Nephron progenitor cell (in vitro differentiated cells): ENCODE measurements around the gene SP110.

ENCODE experiments used
- DNase-seq: peaks from one replicate; pipeline ENCODE4 v3.0.0; 2021
- H3K27ac Mint-ChIP-seq: 2 replicates; pipeline ENCODE4 v1.8.0; 2021; ENCODE audit warnings: mild to moderate bottlenecking, moderate library complexity, mixed read lengths
- H3K27me3 Mint-ChIP-seq: 2 replicates; pipeline ENCODE4 v1.8.0; 2021; ENCODE audit warnings: mild to moderate bottlenecking, low read depth, mixed read lengths; ENCODE audit not compliant: poor library complexity
- H3K36me3 Mint-ChIP-seq: 2 replicates; pipeline ENCODE4 v1.8.0; 2021; ENCODE audit warnings: low read depth, mixed read lengths
- H3K4me1 Mint-ChIP-seq: 2 replicates; pipeline ENCODE4 v1.8.0; 2021; ENCODE audit warnings: mixed read lengths
- H3K4me3 Mint-ChIP-seq: 2 replicates; pipeline ENCODE4 v1.8.0; 2021; ENCODE audit warnings: mild to moderate bottlenecking, moderate library complexity, mixed read lengths
- H3K9me3 Mint-ChIP-seq: 2 replicates; pipeline ENCODE4 v1.8.0; 2021; ENCODE audit warnings: mild to moderate bottlenecking, moderate library complexity, mixed read lengths
- TF ChIP-seq, protein P1 (sequence below): fragments of 200-600 bp; sonication (generic); IDR thresholded peaks from 2 replicates; pipeline ENCODE4 v1.5.0; 2021; ENCODE audit warnings: antibody characterized with exemption

SP110 gene

DNA sequence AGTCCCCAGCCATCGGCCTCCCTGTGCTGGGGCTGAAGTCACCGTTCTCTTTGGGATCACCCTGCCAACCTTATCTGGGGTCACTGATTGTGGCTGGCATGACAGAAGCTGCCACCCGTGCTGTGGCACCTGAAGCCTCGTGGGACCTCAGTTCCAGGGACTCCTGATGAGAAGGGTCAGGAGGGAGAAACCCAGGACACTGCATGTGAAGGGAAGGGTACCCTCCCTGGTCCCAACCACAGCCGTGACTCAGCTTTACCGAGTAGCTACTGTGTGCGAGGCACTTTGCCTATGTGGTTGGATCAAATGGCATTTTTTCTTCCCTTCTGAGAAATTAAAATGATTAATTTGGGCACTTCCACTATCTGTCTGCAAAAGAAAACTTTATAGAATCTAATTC is 64.4 kb downstream of the SP110 start:
- Mint-ChIP-seq H3K36me3 (peaks cover 9% of the 10 kb centered on the region), H3K27me3 (peaks cover 7% of the 10 kb centered on the region), H3K4me3 (no peak overlapping the region), H3K27ac (peak overlapping the region; percentile 22), H3K4me1 (peaks cover 25% of the 10 kb centered on the region), H3K9me3 (peaks cover 32% of the 10 kb centered on the region)
- TF ChIP-seq, protein P1, sequence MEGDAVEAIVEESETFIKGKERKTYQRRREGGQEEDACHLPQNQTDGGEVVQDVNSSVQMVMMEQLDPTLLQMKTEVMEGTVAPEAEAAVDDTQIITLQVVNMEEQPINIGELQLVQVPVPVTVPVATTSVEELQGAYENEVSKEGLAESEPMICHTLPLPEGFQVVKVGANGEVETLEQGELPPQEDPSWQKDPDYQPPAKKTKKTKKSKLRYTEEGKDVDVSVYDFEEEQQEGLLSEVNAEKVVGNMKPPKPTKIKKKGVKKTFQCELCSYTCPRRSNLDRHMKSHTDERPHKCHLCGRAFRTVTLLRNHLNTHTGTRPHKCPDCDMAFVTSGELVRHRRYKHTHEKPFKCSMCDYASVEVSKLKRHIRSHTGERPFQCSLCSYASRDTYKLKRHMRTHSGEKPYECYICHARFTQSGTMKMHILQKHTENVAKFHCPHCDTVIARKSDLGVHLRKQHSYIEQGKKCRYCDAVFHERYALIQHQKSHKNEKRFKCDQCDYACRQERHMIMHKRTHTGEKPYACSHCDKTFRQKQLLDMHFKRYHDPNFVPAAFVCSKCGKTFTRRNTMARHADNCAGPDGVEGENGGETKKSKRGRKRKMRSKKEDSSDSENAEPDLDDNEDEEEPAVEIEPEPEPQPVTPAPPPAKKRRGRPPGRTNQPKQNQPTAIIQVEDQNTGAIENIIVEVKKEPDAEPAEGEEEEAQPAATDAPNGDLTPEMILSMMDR: no peak
- DNase-seq: no peak

DNA sequence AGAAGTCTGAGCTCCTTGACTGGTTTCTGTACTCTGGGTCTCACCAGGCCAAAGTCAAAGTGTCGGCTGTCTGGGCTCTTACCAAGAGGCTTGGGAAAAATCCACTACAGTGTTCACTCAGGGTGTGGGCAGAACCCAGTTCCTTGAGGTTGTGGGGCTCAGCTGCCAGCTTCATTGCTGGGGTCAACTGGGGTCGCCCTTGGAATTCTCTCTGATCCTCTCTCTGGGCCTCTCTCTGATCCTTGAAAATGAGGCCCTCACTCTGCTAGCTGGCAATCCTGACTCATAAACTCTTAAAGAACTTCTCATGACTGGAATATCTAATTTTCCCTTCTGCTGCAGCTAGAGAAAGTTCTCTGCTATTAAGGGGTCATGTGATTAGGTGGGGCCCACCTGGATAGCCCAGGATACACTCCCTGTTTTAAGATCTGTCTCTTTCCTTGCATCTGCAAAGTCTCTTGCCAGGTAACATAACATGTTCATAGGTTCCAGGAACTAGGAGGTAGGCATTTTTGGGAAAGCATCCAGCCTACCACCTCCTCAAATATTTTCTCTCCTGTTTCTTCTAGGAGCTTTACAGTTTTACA is 66.3 kb downstream of the SP110 start:
- Mint-ChIP-seq H3K4me3 (no peak overlapping the region), H3K27ac (peak overlapping the region; percentile 81), H3K36me3 (peaks cover 9% of the 10 kb centered on the region), H3K9me3 (peaks cover 28% of the 10 kb centered on the region), H3K27me3 (peaks cover 7% of the 10 kb centered on the region), H3K4me1 (peaks cover 25% of the 10 kb centered on the region)
- TF ChIP-seq, protein P1: no peak
- DNase-seq: peak; percentile 41

DNA sequence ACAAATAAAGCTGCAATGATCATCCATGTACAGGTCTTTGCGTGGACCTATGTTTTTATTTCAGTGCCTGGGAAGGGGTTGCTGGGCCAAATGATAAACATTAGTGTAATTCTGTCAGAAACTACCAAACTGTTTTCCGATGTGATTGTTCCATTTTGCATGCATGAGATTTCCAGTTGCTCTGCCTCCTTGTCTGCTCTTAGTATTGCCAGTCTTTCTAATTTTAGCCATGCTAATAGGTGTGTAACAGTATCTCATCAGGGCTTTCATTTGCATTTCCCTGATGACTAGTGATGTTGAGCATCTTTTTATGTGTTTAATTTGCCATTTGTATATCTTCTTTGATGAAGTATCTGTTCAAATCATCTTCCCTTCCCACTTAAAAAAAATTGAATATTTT is 67.5 kb downstream of the SP110 start:
- Mint-ChIP-seq H3K27ac (no peak overlapping the region), H3K9me3 (peaks cover 23% of the 10 kb centered on the region), H3K4me3 (no peak overlapping the region), H3K36me3 (peaks cover 4% of the 10 kb centered on the region), H3K4me1 (peaks cover 24% of the 10 kb centered on the region), H3K27me3 (peaks cover 7% of the 10 kb centered on the region)
- TF ChIP-seq, protein P1: no peak
- DNase-seq: no peak

DNA sequence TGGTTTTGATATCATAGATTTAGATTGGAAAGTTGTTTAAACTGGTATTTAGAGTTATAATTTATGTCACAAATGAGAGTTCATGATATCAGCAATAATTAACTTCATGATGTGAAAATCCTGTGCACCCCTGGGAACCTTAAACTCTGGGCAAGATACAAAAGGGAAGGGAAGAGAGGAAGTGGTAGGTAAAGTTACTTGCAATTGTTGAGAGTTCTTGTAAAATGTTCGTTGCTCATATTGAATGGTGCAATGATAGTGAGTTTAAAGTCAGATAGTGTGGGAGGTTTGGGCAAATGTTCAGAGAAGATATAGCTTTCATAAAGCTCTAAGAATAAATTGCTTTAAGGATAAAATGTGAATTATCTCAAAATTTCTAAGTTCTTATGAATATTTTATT is 75.4 kb downstream of the SP110 start:
- Mint-ChIP-seq H3K4me1 (no peaks in the 10 kb centered on the region), H3K27me3 (peaks cover 5% of the 10 kb centered on the region), H3K9me3 (peaks cover 12% of the 10 kb centered on the region), H3K4me3 (no peak overlapping the region), H3K36me3 (no peaks in the 10 kb centered on the region), H3K27ac (no peak overlapping the region)
- TF ChIP-seq, protein P1: no peak
- no peak for DNase-seq

DNA sequence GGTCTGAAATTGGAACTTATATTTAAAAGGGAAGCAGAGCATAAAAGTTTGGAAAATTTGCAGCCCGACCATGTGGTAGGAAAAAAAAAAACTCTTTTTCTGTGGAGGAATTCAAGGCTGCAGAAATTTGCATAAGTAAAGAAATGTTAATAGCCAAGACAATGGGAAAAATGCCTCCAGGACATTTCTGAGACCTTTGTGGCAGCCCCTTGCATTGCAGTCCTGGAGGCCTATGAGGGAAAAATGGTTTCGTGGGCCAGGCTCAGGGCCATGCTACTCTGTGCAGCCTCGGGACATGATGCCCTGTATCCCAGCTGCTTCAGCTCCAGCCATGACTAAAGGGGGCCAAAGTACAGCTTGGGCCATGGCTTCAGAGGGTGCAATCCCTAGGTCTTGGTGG is 79.1 kb downstream of the SP110 start:
- no peak overlapping the region for H3K27ac Mint-ChIP-seq
- no peaks in the 10 kb centered on the region for H3K36me3 Mint-ChIP-seq
- H3K9me3 Mint-ChIP-seq: peaks cover 12% of the 10 kb centered on the region

More for the DNA sequence above, 79.1 kb downstream of the SP110 start:
- DNase-seq: no peak
- Mint-ChIP-seq H3K4me3 (no peak overlapping the region), H3K4me1 (no peaks in the 10 kb centered on the region), H3K27me3 (peaks cover 5% of the 10 kb centered on the region)
- TF ChIP-seq, protein P1: no peak
